Endometrial microvascular endothelial cells (primary cell): Measurements from ENCODE around the gene NOS1AP. TPM values are rescaled to one million over a fixed set of nuclear protein-coding genes. Genes with fewer than 3 reads are reported as not detected.
"Not testable (repeated sequence)": the region's sequence is repeated elsewhere in the genome, so short reads cannot be mapped to it uniquely, and the experiment has no call there.

ENCODE experiments used
- in situ Hi-C: cut with HindIII; loops from 2 replicates; pipeline ENCODE4 v1.10.0; 2017; ENCODE audit warnings: low sequenced_read_pairs, low pct_unique_long_range_greater_than_20kb; ENCODE audit errors: inconsistent ontology term
- total RNA-seq: library from RNA; depleted of rRNA; stranded (reverse); fragments of >200 nt; gene quantifications from one replicate; pipeline ENCODE4 v1.2.3, GENCODE V29; 2015; ENCODE audit errors: inconsistent ontology term

Gene NOS1AP
- total RNA-seq, 1 donor from 2014 or later = 3.1 TPM

- in situ Hi-C loops = no loop called here
Observed at GRCh38 chr1:162055062-162055461, 14.4 kb upstream of the NOS1AP start.

- in situ Hi-C loops = no loop called here
Observed at GRCh38 chr1:162056043-162056442, 13.4 kb upstream of the NOS1AP start.

GRCh38 chr1:162056579-162056978 is 12.9 kb upstream of the NOS1AP start:
- in situ Hi-C loops = no loop called here

GRCh38 chr1:162059721-162060120 is 9.8 kb upstream of the NOS1AP start:
- in situ Hi-C loops = no loop called here

GRCh38 chr1:162060314-162060713 is 9.2 kb upstream of the NOS1AP start:
- in situ Hi-C loops = no loop called here

DNA sequence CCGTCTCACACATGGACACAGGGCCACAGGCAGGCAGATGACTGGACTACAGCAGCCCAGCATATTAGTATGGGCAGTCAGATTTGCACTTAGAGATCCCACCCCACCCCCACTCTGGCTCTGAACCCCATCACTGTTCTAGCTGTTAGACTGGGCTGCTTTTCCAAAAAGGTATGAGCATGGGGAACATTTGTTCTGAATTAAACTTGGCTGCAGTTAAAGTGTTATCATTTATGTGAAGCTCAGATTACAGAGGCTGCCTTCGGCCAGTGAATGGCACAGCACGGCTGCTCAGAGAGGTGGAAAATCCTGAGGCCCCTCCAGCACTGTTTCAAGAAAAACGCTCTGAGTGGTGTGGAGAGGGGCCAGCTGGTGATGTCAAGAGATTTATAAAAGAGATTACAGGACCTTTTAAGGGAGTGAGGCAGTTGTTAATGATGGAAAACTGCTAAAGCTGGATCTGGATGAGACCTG is 6.9 kb upstream of the NOS1AP start:
- in situ Hi-C loops = no loop called here

DNA sequence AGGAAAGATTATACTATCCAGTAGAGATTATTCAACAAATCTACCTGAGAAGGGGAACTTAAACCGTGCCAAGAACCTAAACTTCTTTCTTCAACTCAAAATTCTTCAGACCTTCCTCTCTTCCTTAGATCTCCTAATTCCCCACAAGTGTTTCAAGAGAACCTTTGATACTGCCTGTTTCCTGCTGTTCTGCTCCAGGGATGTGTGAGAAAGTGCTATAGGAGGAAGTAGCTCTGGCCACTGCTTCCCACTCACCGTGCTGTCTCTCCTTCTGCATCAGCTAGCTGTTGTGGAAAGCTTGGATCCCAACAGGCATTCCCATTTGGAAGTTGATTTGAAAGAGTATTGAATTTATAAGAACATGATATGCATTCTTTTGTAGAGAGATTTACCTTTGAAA is 4.5 kb upstream of the NOS1AP start:
- in situ Hi-C loops = no loop called here

- in situ Hi-C loops = not testable (repeated sequence)
Observed at GRCh38 chr1:162066836-162067235, 2.7 kb upstream of the NOS1AP start.

DNA sequence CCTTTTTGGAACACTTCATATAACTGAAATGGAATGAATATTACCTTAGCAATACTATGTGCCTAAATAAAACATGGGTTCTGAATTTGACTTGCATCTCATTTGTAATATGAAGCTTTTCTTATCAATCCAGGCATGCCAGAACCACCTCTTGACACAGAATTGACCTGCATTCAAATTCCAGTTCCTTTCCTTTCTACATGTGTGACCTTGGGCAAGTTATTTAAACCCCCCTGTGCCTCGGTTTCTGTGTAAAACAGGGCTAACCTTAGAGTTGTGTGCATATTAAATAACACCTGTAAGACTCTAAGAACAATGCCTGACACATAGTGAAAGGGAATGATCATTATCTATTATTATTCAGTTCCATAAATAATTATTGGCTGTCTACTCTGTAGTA is 2.0 kb upstream of the NOS1AP start:
- in situ Hi-C loops = no loop called here

GRCh38 chr1:162068301-162068700 is 1.2 kb upstream of the NOS1AP start:
- in situ Hi-C loops = no loop called here

GRCh38 chr1:162070094-162070748 is 730 bp downstream of the NOS1AP start:
- in situ Hi-C loops = no loop called here

GRCh38 chr1:162070825-162071224 is 1.3 kb downstream of the NOS1AP start:
- in situ Hi-C loops = no loop called here

DNA sequence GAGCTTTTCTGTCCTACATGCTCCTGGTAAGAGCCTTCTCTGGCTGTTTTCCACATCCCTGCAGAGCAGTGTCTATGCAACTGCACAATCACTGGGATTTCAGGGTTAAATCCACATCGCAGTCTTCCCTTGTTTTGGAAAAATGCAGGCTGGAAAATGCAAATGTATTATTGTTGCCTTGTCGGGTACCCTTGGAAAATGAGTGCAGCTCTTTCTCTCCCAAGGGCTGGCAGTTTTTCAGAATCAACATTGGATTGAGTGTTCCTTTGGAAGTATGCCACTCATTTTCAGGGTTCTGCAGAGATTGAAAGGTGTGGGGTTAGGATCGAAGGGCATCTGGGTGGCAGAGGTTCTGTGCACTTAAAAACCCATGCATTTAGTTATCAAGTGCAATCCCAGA is 3.2 kb downstream of the NOS1AP start:
- in situ Hi-C loops = no loop called here

DNA sequence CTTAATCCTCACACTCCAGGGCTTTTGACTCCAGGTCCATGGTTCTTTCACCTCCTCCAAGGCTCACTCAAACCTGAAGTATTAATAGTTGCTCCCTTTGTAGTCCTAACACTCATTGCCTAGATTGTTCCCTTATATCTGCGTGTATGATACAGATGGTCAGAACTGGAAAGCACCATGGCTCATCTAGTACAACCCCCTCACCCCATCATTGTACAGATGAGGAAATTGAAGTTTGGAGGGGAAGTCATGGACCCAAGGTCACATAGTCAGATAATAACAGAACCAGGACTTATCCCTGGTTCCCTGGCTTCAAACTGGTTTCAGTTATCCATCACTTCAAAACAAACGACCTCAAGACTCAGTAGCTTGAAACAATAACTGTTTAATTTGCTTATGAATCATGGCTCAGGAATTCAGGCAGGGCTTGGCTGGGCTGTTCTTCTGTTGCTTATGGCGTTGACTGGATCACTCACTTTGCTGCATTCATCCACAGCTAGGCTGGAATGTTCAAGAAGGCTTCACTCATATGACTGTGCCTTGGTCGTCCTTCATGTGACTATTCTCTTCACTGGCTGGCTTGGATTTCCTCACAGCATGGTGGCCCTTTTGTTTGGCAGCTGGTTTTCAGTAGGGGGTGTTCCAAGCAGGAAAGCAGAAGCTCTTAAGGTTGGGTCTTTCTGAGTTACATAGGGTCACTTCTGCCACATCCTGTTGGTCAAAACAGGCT is 5.0 kb downstream of the NOS1AP start:
- in situ Hi-C loops = no loop called here

DNA sequence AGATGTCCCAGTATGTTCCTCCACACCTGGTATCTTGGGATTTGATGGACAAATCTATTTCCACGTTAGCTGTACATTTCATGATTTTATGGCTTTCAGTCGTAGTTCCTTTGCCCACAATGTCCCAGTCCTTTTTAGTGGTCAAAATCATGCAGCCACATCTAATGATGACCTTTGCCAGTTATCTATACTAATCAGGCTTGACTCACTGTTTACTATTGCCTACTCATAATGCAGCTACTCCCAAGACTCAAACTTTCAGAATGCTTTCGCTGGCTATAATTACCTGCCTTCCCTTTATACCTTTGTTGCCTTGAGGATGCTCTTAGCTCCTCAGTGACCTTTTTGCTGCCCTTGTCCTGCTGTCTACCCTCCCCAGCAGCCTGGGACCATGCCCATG is 6.4 kb downstream of the NOS1AP start:
- in situ Hi-C loops = no loop called here

- in situ Hi-C loops = no loop called here
Observed at GRCh38 chr1:162077648-162078299, 8.3 kb downstream of the NOS1AP start.

- in situ Hi-C loops = no loop called here
Observed at GRCh38 chr1:162079030-162079429, 9.5 kb downstream of the NOS1AP start.

DNA sequence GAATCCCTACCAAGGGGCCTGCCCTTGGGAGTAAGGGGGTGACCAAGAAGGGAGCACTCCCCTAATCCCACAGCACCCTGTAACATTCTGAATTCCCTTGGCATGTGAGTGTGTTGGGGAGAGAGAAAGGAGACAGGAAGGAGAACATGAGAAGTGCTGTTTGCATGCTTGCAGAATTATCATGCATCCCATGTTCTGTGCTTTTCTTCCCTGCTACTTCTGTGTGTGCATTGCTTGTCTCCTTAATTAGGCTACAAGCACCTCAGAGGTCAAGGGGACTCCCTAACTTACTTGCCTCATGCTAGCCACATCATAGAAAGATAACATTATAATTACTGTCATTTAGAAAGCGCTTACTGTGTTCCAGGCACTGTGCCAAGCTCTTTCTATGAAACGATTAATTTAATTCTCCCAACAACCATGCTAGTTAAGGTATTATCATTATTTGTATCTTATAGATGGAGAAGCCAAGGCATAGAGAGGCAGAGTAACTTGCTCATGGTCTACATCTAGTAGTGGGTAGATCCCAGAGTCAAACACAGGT is 11.1 kb downstream of the NOS1AP start:
- in situ Hi-C loops = no loop called here

DNA sequence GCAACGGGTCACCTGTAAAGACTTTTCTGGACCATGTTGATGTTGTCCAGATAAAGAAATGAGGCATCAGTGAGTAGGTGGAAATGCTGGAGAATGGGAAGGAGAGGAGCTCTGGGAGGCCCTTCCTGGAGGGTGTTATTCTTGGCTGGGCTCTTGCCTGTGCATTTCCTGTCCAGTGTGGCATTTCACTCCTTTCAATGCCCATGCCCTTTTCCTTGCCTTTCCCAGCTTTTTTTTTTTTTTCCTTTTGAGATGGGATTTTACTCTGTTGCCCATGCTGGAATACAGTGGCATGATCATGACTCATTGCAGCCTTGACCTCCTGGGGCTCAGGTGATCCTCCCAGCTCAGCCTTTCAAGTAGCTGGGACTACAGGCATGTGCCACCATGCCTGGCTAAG is 11.8 kb downstream of the NOS1AP start:
- in situ Hi-C loops = no loop called here

GRCh38 chr1:162082080-162082479 is 12.6 kb downstream of the NOS1AP start:
- in situ Hi-C loops = not testable (repeated sequence)
